Stimulated activated CD4-positive, alpha-beta T cell treated with anti-CD3 and anti-CD28 coated beads, Interleukin-1b, Interleukin-23, amount 100 ng/mL, for 48 hours (primary cell): Measurements from ENCODE around the gene GLIS1.

Experiments
- DNase-seq: peaks from one replicate; pipeline ENCODE4 v3.0.0-alpha.2; 2020

The GLIS1 gene

DNA sequence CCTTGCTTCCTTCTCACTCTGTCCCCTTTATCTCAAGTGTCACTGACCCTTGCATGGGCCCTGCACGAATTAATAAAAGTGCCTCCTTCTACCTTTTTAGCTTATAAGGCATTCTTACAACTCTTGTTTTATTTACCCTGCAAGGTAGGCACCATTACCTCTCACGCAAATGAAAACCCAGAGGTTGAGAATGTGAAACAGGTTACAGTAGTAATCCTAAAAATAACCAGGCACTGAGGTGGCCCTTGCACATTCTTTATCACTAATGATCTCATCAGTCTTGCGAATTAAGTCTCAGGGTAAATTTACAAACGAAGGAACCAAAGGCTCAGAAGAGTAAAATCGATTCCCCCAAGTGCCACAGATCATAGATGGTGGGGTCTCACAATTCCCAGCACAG, 3.7 kb downstream of the GLIS1 start:
- no peak for DNase-seq

DNA sequence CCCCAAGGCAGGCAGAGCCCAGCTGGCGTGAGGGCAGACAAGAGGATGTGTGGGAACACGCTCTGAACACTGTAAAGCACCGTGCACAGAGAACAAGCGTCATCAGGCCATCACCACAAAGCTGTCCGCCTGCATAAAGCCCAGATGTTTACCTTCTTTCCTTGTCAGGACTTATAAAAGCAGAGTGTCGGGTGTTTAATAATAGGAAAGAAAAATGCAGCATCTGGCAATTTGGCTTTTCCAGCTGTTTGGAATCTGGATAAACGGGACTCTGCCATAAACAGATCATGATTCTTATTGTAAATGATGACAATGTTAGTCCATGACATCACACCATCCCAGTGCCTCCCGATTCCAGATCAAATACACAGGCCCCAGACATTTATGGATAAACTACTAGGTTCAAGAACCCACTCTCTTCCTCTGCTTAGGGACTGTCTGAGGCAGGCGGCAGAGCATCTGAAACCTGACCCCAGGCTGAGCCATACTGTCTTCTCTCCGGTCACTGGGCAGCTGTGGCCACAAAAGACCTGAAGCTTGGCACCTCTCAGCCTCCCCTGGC, 4.2 kb downstream of the GLIS1 start:
- no peak for DNase-seq

DNA sequence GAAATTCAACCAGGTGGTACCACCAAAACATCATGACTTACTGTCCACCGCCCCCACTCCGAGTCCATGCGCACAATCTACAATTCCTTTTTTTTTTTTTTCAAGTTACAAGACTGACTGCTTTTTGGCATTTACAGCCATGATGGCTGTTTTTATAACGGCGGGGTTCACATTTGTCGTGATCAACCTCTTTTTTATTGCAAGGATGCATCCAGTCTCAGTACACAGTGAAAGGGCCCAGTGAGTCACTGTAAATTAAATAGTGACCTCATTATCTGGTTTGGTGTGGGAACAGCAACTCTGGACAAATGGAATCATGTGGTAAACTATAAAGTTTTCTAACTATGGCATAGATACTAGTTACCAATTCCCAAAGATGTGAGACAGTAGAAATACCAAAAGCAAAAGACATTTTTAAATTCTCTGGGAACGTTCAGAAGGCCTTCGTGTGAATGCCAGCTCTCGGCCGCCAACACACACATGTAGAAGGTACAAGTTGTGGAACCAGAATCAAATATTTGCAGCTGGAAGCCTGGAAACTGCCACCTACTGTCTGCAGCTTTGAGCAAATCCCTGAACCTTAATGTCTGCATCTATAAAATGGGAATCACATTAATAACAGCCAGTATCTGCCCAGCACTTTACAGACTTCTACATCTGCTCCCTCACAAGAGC, 4.9 kb downstream of the GLIS1 start:
- no peak for DNase-seq

DNA sequence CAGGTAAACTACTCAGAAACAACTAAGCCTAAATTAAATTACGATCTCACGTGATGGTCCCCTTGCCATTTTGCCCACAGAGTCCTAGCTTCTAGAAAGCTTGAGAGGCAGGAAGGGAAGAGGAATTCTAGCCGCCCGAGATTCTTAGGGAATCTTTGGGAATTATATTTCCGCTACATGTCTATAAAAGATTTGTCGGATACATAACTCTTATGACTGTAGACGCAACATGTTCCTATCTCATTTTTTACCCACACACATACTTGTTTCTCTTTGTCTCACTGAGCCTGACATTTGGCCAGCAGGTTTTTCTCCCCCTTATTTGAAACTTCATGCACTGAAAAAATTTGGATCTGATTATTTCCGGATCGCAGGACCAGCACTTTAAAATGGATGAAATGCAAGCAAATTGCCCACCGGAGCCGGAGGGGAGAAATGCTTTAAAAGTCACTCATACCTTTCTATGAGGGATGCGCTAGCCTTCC, 5.5 kb downstream of the GLIS1 start:
- DNase-seq, result no peak

DNA sequence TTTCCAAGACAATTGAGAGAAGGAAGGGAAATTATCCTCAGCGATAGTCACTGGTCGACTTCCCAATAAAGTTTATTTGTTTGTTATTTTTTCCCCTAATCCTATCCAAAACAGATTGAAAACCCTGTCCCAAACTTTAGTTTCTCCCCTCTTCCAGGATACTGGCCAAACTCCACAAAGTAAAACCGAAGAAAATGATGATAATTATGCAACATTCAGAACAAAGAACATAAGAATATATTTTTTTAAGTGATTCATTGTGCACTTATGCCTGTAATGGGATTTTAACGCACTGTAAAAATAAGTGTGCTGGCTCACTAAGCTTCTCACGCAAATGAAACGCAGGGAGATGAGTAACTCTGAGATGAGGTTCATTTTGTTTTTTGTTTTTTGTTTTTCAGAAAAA, 6.0 kb downstream of the GLIS1 start:
- DNase-seq, result no peak

DNA sequence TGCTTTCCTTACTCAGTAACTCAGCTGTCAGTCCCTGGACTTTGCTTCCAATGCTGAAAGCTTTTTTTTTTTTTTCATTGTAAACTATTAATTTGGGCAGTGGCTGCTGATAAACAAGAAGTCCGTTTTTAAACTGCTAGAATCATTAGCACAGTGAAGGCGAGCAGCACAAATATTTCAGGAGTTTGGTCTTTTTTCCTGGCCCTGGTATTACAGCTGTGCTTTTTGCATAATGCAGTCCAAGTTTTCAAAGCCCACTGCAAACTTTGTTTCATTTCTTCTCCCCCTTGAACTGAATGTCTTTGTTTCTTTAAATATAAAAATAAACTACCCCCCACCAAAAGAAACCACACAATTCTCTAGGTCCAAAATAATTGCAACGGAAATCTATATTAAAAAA, 6.6 kb downstream of the GLIS1 start:
- no peak for DNase-seq

DNA sequence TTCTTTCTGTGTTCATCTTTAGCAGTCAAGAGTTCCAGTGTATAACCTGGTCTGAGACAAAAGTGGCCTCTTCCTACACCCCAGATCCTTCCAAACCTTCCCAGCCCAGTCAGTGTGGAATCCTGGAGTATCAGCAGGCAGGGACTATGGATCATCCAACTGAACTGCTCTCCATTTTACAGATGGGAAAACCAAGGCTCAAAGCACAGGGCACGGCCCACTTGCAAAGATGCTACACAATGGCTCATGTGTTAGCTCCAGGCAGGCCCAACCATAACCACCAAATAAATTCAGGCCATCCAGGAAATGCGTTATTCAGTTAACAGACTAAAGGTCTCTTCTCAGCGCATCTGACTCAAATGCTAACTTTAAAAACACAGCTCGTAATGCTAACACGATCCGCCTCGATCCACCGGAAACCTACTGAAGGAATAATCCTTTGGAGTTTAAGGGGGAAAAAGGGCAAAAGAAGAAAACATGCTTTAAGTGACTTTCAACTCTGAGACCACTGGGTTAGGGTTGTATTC, 7.1 kb downstream of the GLIS1 start:
- no peak for DNase-seq

DNA sequence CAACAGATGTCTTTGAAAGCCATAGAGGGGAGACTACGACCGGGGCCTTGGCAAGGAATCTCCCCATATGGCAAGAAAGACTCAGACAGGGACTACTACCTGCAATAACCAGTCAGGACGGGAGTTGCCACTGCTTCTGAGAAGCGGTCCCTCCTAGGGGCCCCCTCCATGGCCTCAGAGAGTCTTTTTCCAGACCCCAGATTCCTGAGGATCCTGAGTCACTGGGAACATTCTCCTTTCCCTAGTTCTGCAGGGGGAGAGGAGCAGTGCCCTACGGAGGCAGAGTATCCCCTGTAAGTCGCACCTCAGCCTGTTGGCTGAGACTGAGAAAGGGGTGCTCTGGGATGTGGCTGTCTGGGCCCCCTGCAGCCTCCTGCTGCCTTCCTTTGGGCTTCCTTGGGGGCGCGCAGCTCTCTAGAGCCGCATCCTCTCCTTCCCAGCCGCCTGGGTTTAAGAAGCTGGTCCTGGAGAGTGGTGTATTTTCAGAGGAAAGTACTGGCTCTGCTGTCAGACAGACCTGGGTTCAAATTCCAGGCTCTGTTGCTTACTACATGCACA, 7.8 kb downstream of the GLIS1 start:
- no peak for DNase-seq

DNA sequence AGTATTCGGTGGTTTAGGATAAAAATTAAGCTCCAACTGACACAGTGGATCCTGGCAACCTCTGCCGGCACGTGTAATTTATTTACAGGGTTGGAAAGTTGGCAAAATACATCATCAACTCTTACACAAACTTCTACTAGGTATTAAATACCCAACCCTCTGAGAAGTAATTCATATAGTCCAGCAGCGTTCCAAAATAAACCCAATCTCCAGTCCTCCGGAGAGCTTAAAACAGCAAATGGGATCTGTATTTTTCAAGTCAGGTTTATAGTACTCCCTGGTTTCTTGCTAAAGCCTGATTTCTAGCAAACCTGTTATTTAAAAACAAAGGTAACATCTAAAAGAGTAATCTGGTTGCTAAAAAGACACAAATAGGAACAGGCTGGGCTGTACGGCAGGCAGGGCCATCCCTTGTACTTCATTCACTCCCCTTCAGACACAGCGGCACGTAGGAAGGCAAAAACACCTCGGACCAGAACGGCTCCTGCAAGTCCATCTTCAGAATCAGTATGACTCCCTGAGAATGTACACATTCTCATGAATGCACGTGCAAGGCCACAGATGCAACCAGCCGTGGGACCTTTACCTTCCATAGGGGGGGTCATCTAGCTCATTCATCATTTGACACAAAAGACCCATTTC, 8.6 kb downstream of the GLIS1 start:
- no peak for DNase-seq

DNA sequence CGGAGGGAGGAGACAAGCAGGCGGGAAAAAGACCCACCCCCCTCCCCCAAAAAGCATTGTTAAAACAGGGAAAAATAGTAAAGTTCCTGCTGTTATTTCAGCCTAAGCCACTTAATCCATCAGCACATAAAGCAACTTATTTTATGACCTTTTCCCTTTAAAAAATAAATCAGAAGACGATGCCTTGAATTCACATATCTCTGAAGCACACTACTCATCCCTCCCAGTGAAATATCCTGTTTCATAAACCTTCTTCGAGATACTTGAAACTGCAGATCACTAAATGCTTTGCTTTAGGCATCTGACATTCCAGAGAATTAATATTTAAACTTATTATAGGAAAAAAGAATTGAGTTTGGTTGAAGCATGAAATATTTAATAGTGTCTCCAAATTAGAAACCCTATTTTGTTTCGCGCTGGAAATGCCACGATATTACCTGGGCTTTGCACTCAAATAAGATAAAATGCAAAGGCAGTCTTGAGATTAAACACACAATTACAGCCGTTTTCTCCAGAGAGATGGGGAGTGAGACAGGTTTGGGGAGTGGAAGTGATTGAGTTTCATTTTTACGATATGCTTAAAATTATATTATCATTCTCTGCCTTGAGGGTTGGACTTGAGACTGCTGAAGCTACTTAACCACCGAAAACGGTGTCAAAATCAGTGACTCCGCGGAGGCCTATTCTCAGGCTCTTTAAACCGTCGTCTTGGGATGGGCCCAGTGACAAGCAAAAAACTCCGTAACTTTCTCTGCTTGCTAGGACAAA, 9.3 kb downstream of the GLIS1 start:
- no peak for DNase-seq

DNA sequence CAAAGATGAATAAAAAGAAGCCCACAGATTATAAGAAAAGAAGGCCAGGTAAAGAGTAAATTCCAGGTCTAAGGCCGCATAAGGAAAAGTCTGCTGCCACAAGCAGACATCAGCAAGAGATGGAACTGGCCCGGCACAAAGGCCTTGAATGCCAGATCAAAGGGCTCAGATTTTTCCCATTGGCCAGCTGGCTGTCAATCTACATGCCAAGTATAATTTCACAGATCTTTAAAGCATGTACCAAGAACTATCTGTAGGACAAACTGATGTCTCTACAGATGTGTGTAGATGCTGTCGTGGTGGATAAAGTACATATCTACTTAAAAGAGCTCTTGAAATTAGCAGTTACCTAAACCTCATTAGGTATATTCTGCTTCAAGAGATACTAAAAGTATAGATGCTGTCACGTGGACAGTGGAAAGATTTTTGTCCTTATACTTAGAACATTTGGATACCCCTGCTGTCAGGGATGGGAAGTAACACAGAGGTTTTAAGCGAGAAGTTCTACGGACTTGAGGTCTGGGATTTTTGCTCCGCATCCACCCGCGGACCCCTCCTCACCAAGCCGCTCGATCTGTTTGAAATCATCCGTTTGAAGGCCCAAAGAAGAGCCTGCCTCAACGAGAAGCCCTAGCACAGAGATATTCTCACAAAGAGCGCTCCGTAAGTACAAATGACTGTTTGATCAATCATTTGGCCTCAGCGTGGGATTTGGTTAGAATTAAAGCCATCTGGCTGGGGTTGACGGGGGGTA, 10.1 kb downstream of the GLIS1 start:
- no peak for DNase-seq

DNA sequence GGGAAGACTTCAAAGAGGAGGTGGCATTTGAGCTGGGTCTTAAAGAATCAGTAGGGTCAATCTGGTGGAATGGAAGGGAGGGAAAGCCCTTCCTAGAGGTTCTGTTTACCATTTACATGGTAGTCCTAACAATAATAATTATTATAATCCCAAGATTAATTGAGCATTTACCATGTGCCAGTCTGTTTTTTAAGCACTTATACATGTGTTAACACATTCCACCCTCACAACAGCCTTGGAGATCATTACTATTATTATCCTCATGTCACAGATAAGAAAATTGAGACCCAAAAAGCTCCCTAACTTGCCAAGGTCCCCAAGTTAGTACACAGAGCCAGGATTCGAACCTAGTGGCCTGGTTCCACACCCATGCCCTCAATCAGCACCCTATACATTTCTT, 10.8 kb downstream of the GLIS1 start:
- no peak for DNase-seq

DNA sequence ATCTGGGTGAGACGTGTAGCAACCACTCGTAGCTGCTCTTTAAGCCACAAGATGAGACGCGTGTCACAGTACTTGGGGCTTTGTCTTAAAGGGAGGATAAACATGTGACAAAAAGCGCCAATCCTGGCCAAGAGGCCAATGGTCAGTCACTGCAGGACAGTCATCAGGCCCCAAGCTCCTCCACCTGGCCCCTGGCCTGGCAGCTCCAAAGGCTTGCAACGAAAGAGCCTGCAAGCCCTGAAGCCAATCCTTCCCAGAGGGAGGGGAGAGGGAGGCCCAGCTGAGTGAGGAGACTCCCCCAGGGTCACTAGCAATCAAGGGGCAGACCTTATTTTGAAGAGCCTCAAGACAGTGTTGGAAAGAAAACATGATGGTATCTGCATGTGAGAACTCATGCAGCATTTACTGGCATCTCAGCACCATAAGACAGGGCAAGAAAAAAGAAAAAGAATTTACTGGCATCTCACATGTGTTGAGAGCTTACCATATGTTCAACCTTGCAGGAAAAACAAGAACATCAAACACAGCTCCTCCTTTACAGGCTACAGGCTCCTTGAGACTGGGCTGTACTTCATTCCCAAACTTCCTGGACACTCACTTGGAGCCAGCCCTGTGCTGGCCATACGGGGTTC, 11.4 kb downstream of the GLIS1 start:
- DNase-seq, result no peak

DNA sequence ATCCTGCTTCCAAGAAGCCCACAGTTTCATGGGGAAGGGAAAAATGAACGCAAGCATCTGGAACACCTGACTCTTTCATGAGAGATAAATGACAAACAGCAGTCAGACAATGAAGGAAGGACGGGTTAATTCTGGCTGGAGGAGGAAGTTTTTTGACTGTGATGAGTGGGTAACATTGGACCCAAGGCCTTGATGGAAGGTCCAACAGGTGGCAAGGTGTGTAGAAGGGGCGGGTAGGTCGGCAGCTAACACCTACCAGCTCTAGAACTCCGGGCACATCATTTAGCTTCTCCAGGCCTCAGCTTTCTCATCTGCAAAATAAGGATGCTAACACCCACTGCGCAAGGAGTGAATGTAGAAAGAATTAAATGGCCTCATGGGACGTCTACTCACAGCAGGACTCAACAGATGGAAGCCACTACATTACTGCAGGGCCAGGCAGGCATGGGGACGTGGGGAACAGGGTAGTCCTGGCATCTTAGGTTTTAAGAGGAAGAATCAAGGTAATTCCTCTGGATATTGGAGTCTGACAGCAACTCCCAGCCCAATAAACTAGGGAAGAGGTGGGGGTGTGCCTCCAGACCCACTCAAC, 12.9 kb downstream of the GLIS1 start:
- no peak for DNase-seq

DNA sequence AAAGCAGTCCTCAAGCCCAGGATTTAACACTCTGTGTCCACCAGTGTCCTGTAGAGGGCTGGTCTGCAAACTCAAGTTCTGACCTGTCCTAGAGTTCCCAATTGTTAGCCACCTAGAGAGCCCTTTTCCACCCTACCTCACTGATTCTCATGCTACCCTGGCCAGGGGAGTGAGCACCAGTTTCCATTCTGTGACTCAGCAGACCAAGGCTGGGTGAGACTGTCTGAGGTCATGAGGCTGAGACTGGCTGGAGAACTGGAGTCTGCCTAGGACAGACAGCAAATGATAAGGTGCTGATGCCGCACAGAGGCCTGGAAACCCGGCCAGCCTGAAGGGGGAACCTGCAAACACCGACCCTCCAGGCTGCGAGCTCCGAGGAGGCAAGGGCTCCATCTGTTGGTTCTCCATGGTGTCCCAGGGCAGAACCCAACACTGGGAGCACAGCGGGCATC, 13.7 kb downstream of the GLIS1 start:
- no peak for DNase-seq

DNA sequence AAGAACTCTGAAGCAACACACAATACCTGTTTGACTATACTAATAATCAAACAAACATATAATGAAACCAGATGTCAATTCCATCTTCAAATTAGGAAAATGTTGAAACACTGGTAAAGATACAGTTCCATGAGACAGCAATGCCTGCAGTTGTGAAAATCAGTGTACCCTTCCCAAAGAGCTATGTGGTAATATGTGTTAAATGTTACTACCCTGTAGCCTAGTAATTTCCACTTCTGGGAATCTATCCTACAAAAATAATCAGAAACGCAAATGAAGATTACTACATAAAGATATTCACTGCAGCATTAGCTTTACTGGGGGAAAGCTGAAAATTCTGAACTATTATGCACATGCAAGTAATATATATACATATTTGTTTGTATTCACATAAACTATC, 16.9 kb downstream of the GLIS1 start:
- DNase-seq, result no peak

DNA sequence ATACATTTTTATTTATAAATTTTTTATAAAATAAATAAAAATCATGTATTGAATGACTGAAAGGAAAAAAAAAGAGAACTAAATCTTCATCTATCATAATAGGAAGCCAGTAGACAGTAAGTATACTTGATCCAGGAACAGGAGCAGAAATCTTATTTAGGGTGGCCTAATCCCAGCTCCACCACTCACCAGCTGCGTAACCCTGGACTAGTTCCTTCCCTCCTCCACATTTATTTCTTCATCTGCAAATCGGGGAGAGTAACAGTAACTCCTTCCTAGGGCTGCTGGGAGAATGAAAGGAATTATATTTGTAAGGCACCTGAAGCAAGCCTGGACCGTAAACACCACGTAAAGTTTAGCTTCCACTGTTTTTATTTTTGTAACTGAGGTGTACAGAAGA, 17.9 kb downstream of the GLIS1 start:
- DNase-seq, result no peak

DNA sequence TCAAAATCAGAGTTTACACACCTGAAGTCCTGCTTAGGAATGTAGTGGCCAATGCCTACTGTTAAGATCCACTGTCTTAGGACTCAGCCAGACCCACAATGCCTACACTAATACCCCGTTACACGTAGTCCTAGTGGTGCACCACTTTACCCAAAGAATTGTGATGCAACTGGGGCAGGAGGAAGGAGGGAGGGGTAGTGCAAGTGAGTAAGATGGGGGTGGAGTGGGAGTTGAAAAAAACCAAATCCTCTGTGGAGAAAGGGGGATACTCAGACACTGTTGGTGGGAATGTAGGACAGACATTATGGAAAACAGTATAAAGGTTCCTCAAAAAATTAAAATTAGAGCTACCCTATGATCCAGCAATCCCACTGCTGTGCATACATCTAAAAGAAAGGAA, 19.5 kb downstream of the GLIS1 start:
- no peak for DNase-seq

DNA sequence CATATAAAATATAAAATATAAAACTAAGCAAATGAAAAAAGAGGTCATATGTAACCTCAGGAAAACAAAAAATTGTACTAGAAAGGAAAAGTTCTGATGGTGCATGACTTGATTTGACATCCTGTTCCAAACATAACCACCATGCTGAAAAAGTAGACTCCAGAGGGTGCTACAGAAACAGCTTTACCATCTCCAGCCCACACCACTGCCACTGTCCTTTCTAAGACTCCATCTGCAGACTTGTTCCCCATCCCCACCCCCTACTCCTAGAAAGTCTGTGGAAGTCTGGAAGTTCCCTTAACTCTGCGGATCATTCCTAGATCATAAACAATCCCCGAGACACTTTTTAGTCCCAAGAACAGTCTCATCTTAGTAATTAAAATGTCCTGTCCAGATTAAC, 20.5 kb downstream of the GLIS1 start:
- DNase-seq, result no peak

DNA sequence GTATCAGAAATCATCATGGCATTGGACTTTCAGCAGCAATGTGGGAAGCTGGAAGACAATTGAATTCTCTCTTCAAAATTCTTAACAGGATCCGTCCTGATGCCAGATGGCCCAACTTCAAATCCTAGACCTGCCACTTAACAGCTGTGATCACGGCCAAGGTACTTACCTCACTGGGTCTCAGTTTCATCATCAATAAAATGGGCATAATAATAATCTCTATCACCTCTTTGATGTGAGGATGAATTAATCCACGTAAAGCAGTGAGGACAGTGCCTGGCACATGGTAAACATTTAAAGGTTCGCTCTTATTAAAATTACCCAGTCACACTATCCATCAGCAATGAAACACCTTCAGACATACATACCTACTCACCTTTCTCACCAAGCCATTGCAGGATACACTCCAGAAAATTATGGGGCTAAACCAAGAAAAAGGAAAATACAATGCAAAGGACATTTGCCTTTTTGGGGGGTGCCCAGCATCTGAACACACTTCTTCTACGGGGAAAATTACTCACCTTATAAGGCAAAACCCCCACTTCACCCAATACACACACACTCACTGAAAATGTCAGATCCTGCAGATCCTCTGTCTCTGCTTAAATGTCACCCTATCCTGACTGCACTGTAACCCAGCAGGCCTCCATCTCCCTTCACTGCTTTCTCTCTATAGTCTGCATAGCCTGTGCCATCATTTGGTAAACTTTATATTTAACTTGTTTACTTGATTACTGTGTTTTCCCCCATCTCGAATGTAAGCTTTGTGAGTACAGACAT, 21.7 kb downstream of the GLIS1 start:
- DNase-seq, result no peak

DNA sequence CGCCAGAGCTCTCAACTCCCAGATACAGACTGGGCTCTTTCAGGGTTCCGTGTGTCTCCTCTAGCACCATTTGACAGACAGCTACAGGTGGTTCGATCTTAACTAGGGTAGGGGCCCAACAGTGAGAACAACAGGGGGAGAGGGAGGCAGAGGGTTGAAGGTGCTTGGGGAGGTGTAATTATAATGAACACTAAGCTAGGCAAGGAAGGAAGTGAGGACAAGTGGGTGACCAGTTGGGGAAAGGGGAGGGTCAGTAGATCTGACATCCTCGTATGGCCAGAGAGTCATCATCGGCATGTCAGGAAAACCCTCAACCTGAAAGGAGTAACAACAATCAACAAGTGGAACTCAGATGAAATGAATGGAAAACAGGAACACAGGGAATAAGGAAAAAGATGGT, 22.8 kb downstream of the GLIS1 start:
- DNase-seq, result no peak
